Measurements from ENCODE around the gene KIF18A. TPM values are rescaled to one million over a fixed set of nuclear protein-coding genes. Genes with fewer than 3 reads are reported as not detected.

Gene KIF18A
- total and polyA plus RNA-seq, 10 donors: 0.54 to 6.6 (median 1.9) TPM

DNA sequence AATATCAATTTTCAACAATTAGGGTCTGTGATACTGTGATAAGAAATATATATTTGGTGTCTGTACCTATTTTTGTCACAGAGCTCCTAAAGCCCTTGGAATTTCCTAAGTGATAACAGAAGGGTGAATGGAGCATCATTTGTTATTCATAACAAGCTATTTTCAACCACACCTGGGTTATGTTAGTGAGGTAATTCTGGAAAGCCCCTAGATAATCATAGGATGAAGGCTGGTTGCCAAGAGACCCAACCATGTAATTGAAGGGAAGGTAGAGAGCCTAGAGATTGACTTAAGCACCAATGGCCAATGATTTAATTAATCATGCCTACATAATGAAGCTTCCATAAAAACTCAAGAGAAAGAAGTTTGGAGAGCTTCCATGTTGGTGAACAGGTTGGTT is 109.4 kb downstream of the KIF18A start:
- Histone ChIP-seq H3K27ac (no peak overlapping the region), H3K4me3 (no peak overlapping the region), H3K36me3 (no peaks in the 10 kb centered on the region), H3K4me1 (no peaks in the 10 kb centered on the region), H3K9me3 (peaks cover 0 to 54% (median 50%) of the 10 kb centered on the region in 8 donors), H3K27me3 (replicated peaks in 1 of 7) (no peaks in the 10 kb centered on the region)
- intact Hi-C loops (cut with DNase I; ENCODE audit: low total_unique reads): no loop called here
- TF ChIP-seq CTCF (IDR thresholded peaks at IDR 0.05 in 8 of 11, conservative IDR thresholded peaks at IDR 0.05 in 3 of 11) (no peak), POLR2AphosphoS5 (IDR thresholded peaks at IDR 0.05) (no peak), POLR2A (IDR thresholded peaks at IDR 0.05) (no peak)
- DNase-seq: no peak

- intact Hi-C loops (cut with DNase I; ENCODE audit: low total_unique reads): no loop called here
- Histone ChIP-seq H3K4me1 (no peaks in the 10 kb centered on the region), H3K4me3 (no peak overlapping the region), H3K27me3 (replicated peaks in 1 of 7) (no peaks in the 10 kb centered on the region), H3K27ac (no peak overlapping the region), H3K9me3 (peaks cover 0 to 42% (median 38%) of the 10 kb centered on the region in 8 donors), H3K36me3 (no peaks in the 10 kb centered on the region)
- 88 to 95% (median 92%) methylated on average over 2 of the region's 2 CpGs for WGBS, 5 donors
- TF ChIP-seq POLR2A (IDR thresholded peaks at IDR 0.05): no peak
- no peak for DNase-seq
Observed at GRCh38 chr11:27997344-27997743, 110.6 kb downstream of the KIF18A start.

DNA sequence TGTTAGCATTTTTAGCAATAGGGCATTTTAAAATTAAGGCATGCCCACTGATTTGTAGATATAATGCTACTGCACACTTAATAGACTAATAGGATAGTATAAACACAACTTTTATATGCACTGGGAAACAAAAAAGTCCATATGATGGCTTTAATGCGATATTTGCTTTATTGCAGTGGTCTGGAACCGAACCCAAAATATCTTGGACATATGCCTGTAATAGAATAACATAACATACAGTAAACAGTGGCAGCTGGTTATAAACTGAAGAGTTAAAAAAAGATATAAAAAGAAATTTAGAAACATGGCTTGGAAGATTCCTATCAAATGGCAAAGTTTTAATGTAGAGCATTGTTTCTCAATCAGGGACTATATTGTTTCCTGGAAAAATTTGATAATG is 111.9 kb downstream of the KIF18A start:
- no peak for DNase-seq
- TF ChIP-seq CTCF (IDR thresholded peaks at IDR 0.05 in 8 of 11, conservative IDR thresholded peaks at IDR 0.05 in 3 of 11) (no peak), POLR2A (IDR thresholded peaks at IDR 0.05) (no peak), POLR2AphosphoS5 (IDR thresholded peaks at IDR 0.05) (no peak)
- intact Hi-C loops (cut with DNase I; ENCODE audit: low total_unique reads): no loop called here

DNA sequence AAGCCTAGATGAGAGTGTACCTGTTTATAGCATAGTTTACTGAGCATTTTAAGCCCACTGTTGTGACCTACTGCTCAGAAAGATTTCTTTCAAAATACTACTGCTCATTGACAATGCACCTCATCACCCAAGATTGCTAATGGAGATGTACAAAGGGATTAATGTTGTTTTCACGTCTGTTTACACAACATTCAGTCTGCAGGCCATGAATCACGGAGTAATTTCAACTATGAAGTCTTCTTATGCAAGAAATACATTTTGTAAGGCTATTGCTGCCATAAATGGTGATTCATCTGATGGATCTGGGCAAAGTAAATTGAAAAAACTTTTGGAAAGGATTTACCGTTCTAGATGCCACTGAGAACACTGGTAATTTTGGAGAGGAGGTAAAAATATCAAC is 112.9 kb downstream of the KIF18A start:
- Histone ChIP-seq H3K9me3 (peaks cover 0 to 19% (median 16%) of the 10 kb centered on the region in 8 donors), H3K27ac (no peak overlapping the region), H3K36me3 (no peaks in the 10 kb centered on the region), H3K27me3 (replicated peaks in 1 of 7) (no peaks in the 10 kb centered on the region), H3K4me1 (no peaks in the 10 kb centered on the region), H3K4me3 (no peak overlapping the region)
- TF ChIP-seq CTCF (IDR thresholded peaks at IDR 0.05 in 8 of 11, conservative IDR thresholded peaks at IDR 0.05 in 3 of 11) (no peak), POLR2A (IDR thresholded peaks at IDR 0.05) (no peak), POLR2AphosphoS5 (IDR thresholded peaks at IDR 0.05) (no peak)
- intact Hi-C loops (cut with DNase I; ENCODE audit: low total_unique reads): no loop called here
- no peak for DNase-seq
- 77 to 94% (median 92%) methylated on average over 3 of the region's 3 CpGs for WGBS, 5 donors

More for the DNA sequence above, 111.9 kb downstream of the KIF18A start:
- WGBS, 5 donors: 87 to 95% (median 93%) methylated on average over 2 of the region's 2 CpGs
- peaks cover 0 to 29% (median 25%) of the 10 kb centered on the region in 8 donors for H3K9me3 ChIP-seq
- H3K4me3 ChIP-seq: no peak overlapping the region
- H3K27me3 ChIP-seq (replicated peaks in 1 of 7): no peaks in the 10 kb centered on the region
- no peak overlapping the region for H3K27ac ChIP-seq
- no peaks in the 10 kb centered on the region for H3K4me1 ChIP-seq
- H3K36me3 ChIP-seq: no peaks in the 10 kb centered on the region

DNA sequence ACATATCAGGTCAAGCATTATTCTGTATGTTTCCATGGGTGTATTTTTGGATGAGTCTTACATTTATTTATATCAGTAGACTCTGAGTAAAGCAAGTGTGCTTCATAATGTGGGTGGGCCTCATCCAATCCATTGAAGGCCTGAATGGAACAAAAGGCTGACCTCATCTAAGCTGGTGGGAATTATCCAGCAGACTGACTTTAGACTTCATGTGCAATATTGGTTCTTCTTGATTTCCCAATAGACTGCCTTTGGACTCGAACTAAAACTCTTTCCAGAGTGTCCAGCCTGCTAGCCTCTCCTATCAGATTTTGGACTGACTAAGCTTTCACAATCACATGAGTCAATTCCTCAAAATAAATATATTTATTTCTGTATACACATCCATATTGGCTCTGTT is 116.2 kb downstream of the KIF18A start:
- WGBS, 5 donors: 74 to 100% (median 82%) methylated on average over 1 of the region's 1 CpG
- H3K4me3 ChIP-seq: no peak overlapping the region

More for the DNA sequence above, 116.2 kb downstream of the KIF18A start:
- intact Hi-C loops (cut with DNase I; ENCODE audit: low total_unique reads): no loop called here
- Histone ChIP-seq H3K27me3 (replicated peaks in 1 of 7) (no peaks in the 10 kb centered on the region), H3K4me1 (no peaks in the 10 kb centered on the region), H3K36me3 (no peaks in the 10 kb centered on the region), H3K9me3 (no peaks in the 10 kb centered on the region), H3K27ac (no peak overlapping the region)
- no peak for TF ChIP-seq CTCF (IDR thresholded peaks at IDR 0.05 in 8 of 11, conservative IDR thresholded peaks at IDR 0.05 in 3 of 11)
- DNase-seq: no peak
